Kidney (tissue), 14 donors: ENCODE results near the gene ABCC3. TPM values are rescaled to one million over a fixed set of nuclear protein-coding genes. Genes with fewer than 3 reads are reported as not detected.

Source experiments
- DNase-seq, 5 donors: peaks; one replicate each; pipeline ENCODE4 v3.0.0-alpha.2; 2013 to 2020
- FAIRE-seq: peaks from 2 replicates; lab custom pipeline; 2012; peaks lifted over from hg19 to GRCh38; lab: Jason Lieb, UNC
- H3K27ac ChIP-seq, 2 donors: one replicate each; pipeline ENCODE4 v1.7.0; 2013; ENCODE audit warnings: low read depth in 2 of 2, low read length in 2 of 2, inconsistent platforms in 1 of 2
- H3K27me3 ChIP-seq: one replicate; pipeline ENCODE4 v1.7.1; 2013; ENCODE audit warnings: low read length, inconsistent platforms; ENCODE audit not compliant: control insufficient read depth, insufficient read depth
- H3K36me3 ChIP-seq, 3 donors: one replicate each; pipeline versions ENCODE4 v1.7.0 to v1.7.1; 2013; ENCODE audit warnings: low read length in 3 of 3, control low read depth in 1 of 3, inconsistent platforms in 1 of 3; ENCODE audit not compliant: insufficient read depth in 3 of 3, control insufficient read depth in 2 of 3
- H3K4me1 ChIP-seq, 3 donors: one replicate each; pipeline versions ENCODE4 v1.7.0 to v1.7.1; 2013; ENCODE audit warnings: low read length in 3 of 3, inconsistent platforms in 1 of 3, low read depth in 1 of 3; ENCODE audit not compliant: control insufficient read depth in 2 of 3, insufficient read depth in 2 of 3
- H3K4me3 ChIP-seq, 3 donors: one replicate each; pipeline versions ENCODE4 v1.7.0 to v1.8.1; 2013; ENCODE audit warnings: low read length in 3 of 3, control low read depth in 1 of 3, inconsistent platforms in 1 of 3
- H3K9ac ChIP-seq, 3 donors: one replicate each; pipeline versions ENCODE4 v1.7.0 to v1.7.1; 2013; ENCODE audit warnings: low read length in 3 of 3, control low read depth in 1 of 3, inconsistent platforms in 1 of 3
- H3K9me3 ChIP-seq, 3 donors: one replicate each; pipeline versions ENCODE4 v1.7.0 to v1.7.1; 2013; ENCODE audit warnings: low read length in 3 of 3, control low read depth in 1 of 3, inconsistent platforms in 1 of 3; ENCODE audit not compliant: control insufficient read depth in 2 of 3, insufficient read depth in 1 of 3
- intact Hi-C: fragments of 100-400 bp; cut with DNase I; formaldehyde crosslinking; loops from one replicate; pipeline ENCODE4 v1.11.1; 2022
- polyA plus RNA-seq: library from polyadenylated mRNA; stranded (reverse); fragments of 350-450 nt; fragmentation: Illumina TruSeq; extraction: RNeasy Lipid Tissue Mini Kit (QIAGEN cat#74804); gene quantifications from one replicate; pipeline ENCODE4 v1.2.3, GENCODE V29; 2014; ENCODE audit warnings: low read depth, low replicate concordance; ENCODE audit not compliant: insufficient read depth
- total RNA-seq: library from RNA; stranded (reverse); fragmentation: NEBNext Ultra II Directional; extraction: Animal tissue kit (Norgen Biotek cat#: 25700); gene quantifications from one replicate; pipeline ENCODE4 v1.2.1, GENCODE V29; 2021
- TF ChIP-seq, protein P1 (sequence below): IDR thresholded peaks from 3 replicates; pipeline ENCODE4 v1.5.1; 2012; ENCODE audit warnings: mild to moderate bottlenecking, moderate library complexity, borderline replicate concordance; ENCODE audit not compliant: insufficient read depth; ENCODE audit errors: extremely low read depth
- donor health status: control.
- donor health status: control.
- donor health status: control.
- donor health status: control.
- donor health status: control.
- donor health status: DM: yes; HTN: yes; CAD: no.
- donor health status: Normal renal cell carcinoma (clear cell type).

The ABCC3 gene
- total and polyA plus RNA-seq, 2 donors from 2014 or later: 9.3 to 156 TPM

DNA sequence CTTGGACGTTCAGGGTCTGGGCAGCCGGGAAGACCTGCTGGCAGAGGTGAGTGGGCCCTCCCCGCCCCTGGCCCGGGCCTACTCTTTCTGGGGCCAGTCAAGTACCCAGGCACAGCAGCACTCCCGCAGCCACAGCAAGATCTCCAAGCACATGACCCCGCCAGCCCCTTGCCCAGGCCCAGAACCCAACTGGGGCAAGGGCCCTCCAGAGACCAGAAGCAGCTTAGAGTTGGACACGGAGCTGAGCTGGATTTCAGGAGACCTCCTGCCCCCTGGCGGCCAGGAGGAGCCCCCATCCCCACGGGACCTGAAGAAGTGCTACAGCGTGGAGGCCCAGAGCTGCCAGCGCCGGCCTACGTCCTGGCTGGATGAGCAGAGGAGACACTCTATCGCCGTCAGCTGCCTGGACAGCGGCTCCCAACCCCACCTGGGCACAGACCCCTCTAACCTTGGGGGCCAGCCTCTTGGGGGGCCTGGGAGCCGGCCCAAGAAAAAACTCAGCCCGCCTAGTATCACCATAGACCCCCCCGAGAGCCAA lies 8.6 kb upstream of the ABCC3 start:
- intact Hi-C loops: loop anchor here (5.0 kb wide), 1 partner anchor 79 kb away; the partner anchor contains the start of gene SPATA20
- TF ChIP-seq, protein P1, sequence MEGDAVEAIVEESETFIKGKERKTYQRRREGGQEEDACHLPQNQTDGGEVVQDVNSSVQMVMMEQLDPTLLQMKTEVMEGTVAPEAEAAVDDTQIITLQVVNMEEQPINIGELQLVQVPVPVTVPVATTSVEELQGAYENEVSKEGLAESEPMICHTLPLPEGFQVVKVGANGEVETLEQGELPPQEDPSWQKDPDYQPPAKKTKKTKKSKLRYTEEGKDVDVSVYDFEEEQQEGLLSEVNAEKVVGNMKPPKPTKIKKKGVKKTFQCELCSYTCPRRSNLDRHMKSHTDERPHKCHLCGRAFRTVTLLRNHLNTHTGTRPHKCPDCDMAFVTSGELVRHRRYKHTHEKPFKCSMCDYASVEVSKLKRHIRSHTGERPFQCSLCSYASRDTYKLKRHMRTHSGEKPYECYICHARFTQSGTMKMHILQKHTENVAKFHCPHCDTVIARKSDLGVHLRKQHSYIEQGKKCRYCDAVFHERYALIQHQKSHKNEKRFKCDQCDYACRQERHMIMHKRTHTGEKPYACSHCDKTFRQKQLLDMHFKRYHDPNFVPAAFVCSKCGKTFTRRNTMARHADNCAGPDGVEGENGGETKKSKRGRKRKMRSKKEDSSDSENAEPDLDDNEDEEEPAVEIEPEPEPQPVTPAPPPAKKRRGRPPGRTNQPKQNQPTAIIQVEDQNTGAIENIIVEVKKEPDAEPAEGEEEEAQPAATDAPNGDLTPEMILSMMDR: peak; percentile 75
- FAIRE-seq: no peak
- H3K4me3 ChIP-seq: no peak overlapping the region
- H3K27ac ChIP-seq: no peak overlapping the region
- H3K4me1 ChIP-seq: peaks cover 0 to 11% (median 3%) of the 10 kb centered on the region in 3 donors
- H3K36me3 ChIP-seq: no peaks in the 10 kb centered on the region
- H3K27me3 ChIP-seq: no peaks in the 10 kb centered on the region
- H3K9ac ChIP-seq: no peak overlapping the region
- peak; percentile 80 to 88 (median 86) for DNase-seq
- no peaks in the 10 kb centered on the region for H3K9me3 ChIP-seq

DNA sequence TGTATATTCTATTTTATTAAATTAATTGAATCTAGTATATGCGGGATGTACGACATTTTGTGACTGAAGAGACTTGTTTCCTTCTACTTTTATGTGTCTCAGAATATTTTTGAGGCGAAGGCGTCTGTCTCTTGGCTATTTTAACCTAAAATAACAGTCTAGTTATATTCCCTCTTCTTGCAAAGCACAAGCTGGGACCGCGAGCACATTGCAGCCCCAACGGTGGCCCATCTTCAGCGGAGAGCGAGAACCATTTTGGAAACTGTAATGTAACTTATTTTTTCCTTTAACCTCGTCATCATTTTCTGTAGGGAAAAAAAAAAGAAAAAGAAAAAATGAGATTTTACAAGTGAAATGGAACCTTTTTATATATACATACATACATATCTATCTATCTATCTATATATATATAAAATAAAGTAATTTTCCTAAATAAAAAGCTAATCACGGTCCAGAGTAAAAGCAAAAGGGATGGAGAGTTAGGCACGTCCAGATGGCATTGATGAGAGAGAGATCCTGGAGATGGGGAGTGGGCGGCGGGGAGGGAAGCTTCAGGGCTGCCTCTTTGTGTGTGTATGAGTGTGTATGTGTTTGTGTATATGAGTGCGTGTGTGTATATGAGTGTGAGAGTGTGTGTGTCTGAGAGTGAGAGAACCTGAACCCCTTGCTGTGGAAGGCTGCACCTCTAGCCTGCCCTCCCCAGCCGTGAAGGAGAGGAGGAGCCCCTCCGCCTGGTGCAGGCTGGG lies 7.5 kb upstream of the ABCC3 start:
- H3K4me3 ChIP-seq: no peak overlapping the region
- H3K36me3 ChIP-seq: no peaks in the 10 kb centered on the region
- TF ChIP-seq, protein P1: no peak
- FAIRE-seq (no peak), DNase-seq (peak in 1 of 5 donors; percentile 13)
- H3K9ac ChIP-seq: no peak overlapping the region
- intact Hi-C loops: loop anchor here (5.0 kb wide), 1 partner anchor 80 kb away; the partner anchor contains the start of gene SPATA20
- H3K27me3 ChIP-seq: no peaks in the 10 kb centered on the region
- no peaks in the 10 kb centered on the region for H3K9me3 ChIP-seq
- peaks cover 0 to 11% (median 3%) of the 10 kb centered on the region in 3 donors for H3K4me1 ChIP-seq
- no peak overlapping the region for H3K27ac ChIP-seq

DNA sequence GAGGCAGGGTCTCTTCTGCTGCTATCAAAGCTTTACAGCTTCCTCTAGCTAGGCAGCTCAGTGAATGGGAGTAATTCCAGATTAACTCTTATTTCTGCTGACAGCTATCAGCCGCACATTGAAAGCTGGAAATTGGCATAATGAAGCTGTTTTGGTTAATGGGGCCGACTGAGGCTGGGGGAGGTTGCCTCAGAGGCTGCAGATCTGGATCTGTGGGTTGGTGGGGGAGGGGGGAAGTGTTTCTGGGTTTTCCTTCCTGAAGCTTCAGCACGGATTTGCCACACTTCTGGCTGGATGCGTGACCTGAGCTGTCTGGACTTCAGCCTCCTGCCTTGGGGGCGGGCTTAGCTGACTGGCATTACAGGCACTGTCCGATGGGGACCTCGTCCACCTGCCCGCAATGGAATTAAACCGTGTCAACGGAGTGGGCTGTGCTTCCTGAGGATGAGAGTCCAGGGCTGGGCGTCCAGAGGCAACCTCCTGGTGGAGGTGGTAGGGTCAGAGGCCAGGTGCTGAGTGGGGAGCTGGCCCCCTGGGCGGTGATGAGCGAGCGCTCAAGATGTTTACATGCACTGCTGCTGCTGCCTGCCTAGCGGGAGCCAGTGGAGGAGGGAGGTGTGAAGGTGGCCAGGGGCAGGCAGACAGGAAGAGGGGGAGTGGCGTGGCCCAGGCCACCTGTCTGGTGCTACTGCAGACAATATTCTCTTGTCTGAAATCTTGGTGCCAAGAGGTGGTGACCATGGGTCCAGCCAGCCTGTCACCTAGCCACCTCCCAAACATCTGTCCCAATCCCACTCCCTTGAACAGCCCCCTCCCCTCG lies 6.7 kb upstream of the ABCC3 start:
- Histone ChIP-seq H3K4me1 (peaks cover 0 to 11% (median 3%) of the 10 kb centered on the region in 3 donors), H3K27me3 (no peaks in the 10 kb centered on the region), H3K36me3 (no peaks in the 10 kb centered on the region), H3K9me3 (no peaks in the 10 kb centered on the region), H3K27ac (peak overlapping the region; percentile 17 to 44), H3K9ac (no peak overlapping the region), H3K4me3 (no peak overlapping the region)
- TF ChIP-seq, protein P1: no peak
- DNase-seq: peak; percentile 73 to 84 (median 78)
- intact Hi-C loops: loop anchor here (5.0 kb wide), 1 partner anchor 81 kb away; the partner anchor contains the start of gene SPATA20
- no peak for FAIRE-seq
